Activated naive CD4-positive, alpha-beta T cell treated with anti-CD3 and anti-CD28 coated beads, Interleukin-2, amount 10 ng/mL, durations not matched to agents 7 days and 5 days (primary cell): ENCODE measurements around the gene SEMA5A.

Source experiments
- CTCF ChIA-PET: fragments of 350-600 bp; sonication (Branson Sonifier 250); formaldehyde crosslinking; loops from one replicate; lab custom pipeline; 2021; ENCODE audit warnings: antibody characterized with exemption; lab: Charles Lee
- DNase-seq: peaks from one replicate; pipeline ENCODE4 v3.0.0-alpha.2; 2020
- H3K27ac Mint-ChIP-seq: one replicate; pipeline ENCODE4 v1.8.0; 2021; ENCODE audit warnings: mild to moderate bottlenecking, moderate library complexity, mixed read lengths
- H3K27me3 Mint-ChIP-seq: one replicate; pipeline ENCODE4 v1.8.0; 2021; ENCODE audit warnings: mild to moderate bottlenecking, mixed read lengths
- H3K36me3 Mint-ChIP-seq: one replicate; pipeline ENCODE4 v1.8.0; 2021; ENCODE audit warnings: mixed read lengths
- H3K4me1 Mint-ChIP-seq: one replicate; pipeline ENCODE4 v1.8.0; 2021; ENCODE audit warnings: mixed read lengths
- H3K4me3 Mint-ChIP-seq: one replicate; pipeline ENCODE4 v1.8.0; 2021; ENCODE audit warnings: mild to moderate bottlenecking, moderate library complexity, mixed read lengths
- H3K9me3 Mint-ChIP-seq: one replicate; pipeline ENCODE4 v1.8.0; 2021; ENCODE audit warnings: mixed read lengths

The SEMA5A gene

DNA sequence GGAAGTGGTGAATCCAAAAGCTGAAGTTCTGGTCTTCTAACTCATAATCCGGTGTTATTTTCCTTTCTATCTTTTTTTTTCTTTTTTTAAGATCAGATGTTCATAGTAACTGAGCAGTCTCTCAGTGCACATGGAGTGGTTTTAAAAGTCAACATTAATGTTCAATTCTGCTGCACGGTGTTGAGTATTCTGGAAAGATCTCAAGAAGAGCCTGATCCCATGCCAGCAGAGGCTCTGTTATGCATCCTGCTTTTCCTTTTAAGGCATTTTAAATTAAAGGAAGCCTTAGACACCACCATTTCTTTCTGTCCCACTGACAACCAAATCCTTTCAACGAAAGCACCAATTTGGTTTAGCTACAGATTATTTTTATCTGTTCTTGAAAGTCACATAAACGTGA, 33.4 kb downstream of the SEMA5A start:
- CTCF ChIA-PET = no interaction called here
- no peak overlapping the region for H3K4me3 Mint-ChIP-seq
- H3K36me3 Mint-ChIP-seq = no peaks in the 10 kb centered on the region
- H3K27me3 Mint-ChIP-seq = no peaks in the 10 kb centered on the region
- no peak for DNase-seq
- no peaks in the 10 kb centered on the region for H3K4me1 Mint-ChIP-seq
- H3K9me3 Mint-ChIP-seq = peaks cover 3% of the 10 kb centered on the region
- no peak overlapping the region for H3K27ac Mint-ChIP-seq

DNA sequence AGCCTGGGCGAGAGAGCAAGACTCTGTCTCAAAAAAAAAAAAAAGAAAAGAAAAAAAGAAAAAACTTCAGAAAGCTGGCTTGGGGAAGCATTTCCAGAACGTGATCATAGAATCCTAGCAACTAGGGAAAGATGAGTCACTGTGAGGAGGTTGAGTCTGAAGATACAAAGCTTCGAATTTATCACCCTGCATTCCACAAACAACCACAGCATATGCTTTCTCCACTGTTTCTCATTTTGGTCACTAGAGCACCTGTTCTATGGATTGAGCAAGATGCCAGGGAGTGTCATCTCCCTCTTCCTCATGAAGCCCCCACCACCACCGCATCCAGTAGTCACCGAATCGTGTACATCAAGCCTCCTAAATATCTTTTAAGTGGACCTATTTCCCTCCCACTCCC, 37.9 kb downstream of the SEMA5A start:
- Mint-ChIP-seq H3K27me3 (no peaks in the 10 kb centered on the region), H3K36me3 (no peaks in the 10 kb centered on the region), H3K4me3 (no peak overlapping the region), H3K4me1 (no peaks in the 10 kb centered on the region), H3K9me3 (peaks cover 4% of the 10 kb centered on the region), H3K27ac (no peak overlapping the region)
- CTCF ChIA-PET = no interaction called here
- no peak for DNase-seq

- Mint-ChIP-seq H3K4me3 (no peak overlapping the region), H3K27ac (no peak overlapping the region), H3K9me3 (peaks cover 4% of the 10 kb centered on the region), H3K4me1 (no peaks in the 10 kb centered on the region), H3K27me3 (no peaks in the 10 kb centered on the region), H3K36me3 (no peaks in the 10 kb centered on the region)
- CTCF ChIA-PET = no interaction called here
- no peak for DNase-seq
These were observed 40.6 kb downstream of the SEMA5A start for GRCh38 chr5:9505225-9505624.

- no peaks in the 10 kb centered on the region for H3K4me1 Mint-ChIP-seq
- CTCF ChIA-PET = no interaction called here
- H3K27me3 Mint-ChIP-seq = no peaks in the 10 kb centered on the region
- H3K27ac Mint-ChIP-seq = no peak overlapping the region
- no peaks in the 10 kb centered on the region for H3K36me3 Mint-ChIP-seq
- peaks cover 2% of the 10 kb centered on the region for H3K9me3 Mint-ChIP-seq
- DNase-seq = no peak
- H3K4me3 Mint-ChIP-seq = no peak overlapping the region
These were observed 43.0 kb downstream of the SEMA5A start for GRCh38 chr5:9502864-9503263.

DNA sequence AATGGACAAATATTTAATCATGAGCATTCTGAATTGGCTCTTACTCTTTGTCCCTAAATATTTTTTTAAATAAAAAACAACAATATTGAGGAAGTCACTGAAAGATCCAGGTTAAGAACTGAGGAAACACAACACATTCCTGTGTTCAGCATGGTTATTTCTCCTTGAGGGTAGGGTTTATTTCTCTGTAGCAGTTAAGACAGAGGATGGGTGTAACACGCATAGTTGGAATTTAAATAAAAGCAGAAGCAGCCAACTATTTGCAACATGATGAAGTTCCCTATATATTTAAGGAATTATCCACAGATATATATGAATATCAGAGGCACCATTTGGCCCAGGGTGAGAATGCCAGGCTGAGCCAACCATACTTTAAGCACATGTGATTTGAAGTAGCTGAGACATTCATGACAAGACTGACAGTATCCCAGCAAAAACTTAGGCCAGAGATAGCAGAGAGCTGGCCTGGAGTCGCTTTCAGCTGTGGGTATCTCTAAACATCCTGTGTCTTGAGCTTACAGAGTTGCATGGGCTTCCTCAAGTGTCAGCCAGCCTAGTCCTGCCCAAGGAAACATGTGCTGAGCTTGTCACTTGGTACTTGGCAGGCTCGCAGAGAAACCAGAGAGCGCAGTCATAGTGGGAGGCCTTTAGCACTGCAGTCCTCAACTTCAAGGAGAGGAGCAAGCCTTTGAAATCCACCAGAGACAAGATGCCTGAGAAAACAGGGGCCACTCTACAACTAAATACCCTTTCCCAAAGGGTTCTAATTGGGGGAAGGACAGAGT, 43.6 kb downstream of the SEMA5A start:
- DNase-seq = no peak
- H3K4me3 Mint-ChIP-seq = no peak overlapping the region
- no peaks in the 10 kb centered on the region for H3K36me3 Mint-ChIP-seq
- H3K9me3 Mint-ChIP-seq = peaks cover under 1% of the 10 kb centered on the region
- no peaks in the 10 kb centered on the region for H3K4me1 Mint-ChIP-seq
- H3K27ac Mint-ChIP-seq = no peak overlapping the region
- H3K27me3 Mint-ChIP-seq = no peaks in the 10 kb centered on the region
- CTCF ChIA-PET = no interaction called here

- H3K27me3 Mint-ChIP-seq = no peaks in the 10 kb centered on the region
- H3K27ac Mint-ChIP-seq = no peak overlapping the region
- H3K4me3 Mint-ChIP-seq = no peak overlapping the region
- no peaks in the 10 kb centered on the region for H3K36me3 Mint-ChIP-seq
- H3K4me1 Mint-ChIP-seq = no peaks in the 10 kb centered on the region
- CTCF ChIA-PET = interaction anchor here (0.6 kb wide), 1 partner anchor 162 kb away, joined by 3 read pairs; no protein-coding TSS in a partner anchor
- no peak for DNase-seq
- no peaks in the 10 kb centered on the region for H3K9me3 Mint-ChIP-seq
These were observed 45.2 kb downstream of the SEMA5A start for GRCh38 chr5:9500625-9501024.

- CTCF ChIA-PET = interaction anchor here (0.6 kb wide), 1 partner anchor 161 kb away, joined by 3 read pairs; no protein-coding TSS in a partner anchor
- no peaks in the 10 kb centered on the region for H3K9me3 Mint-ChIP-seq
These were observed 45.7 kb downstream of the SEMA5A start for GRCh38 chr5:9500193-9500592.

DNA sequence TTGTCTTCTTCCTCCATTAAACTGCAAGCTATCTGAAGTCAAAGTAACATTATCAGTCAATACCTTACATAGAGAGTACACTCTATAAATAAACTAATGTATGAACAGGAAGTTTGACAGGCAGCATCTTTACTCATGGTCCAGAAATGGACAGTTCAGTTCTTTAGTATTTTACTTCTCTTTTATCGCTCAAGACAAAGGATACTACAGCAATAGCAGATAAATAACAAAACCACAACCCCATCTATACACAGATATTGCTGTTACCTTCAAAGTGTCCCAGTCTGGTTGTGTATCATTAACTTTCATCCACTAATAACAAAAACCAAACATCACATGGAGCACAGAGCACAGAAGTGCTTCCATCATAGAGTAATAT, 46.4 kb downstream of the SEMA5A start:
- CTCF ChIA-PET = no interaction called here
- Mint-ChIP-seq H3K4me1 (no peaks in the 10 kb centered on the region), H3K27me3 (no peaks in the 10 kb centered on the region), H3K27ac (no peak overlapping the region), H3K4me3 (no peak overlapping the region), H3K9me3 (no peaks in the 10 kb centered on the region), H3K36me3 (no peaks in the 10 kb centered on the region)
- DNase-seq = no peak

More at GRCh38 chr5:9500193-9500592, 45.7 kb downstream of the SEMA5A start:
- no peak for DNase-seq
- H3K27me3 Mint-ChIP-seq = no peaks in the 10 kb centered on the region
- H3K36me3 Mint-ChIP-seq = no peaks in the 10 kb centered on the region
- H3K27ac Mint-ChIP-seq = no peak overlapping the region
- no peak overlapping the region for H3K4me3 Mint-ChIP-seq
- H3K4me1 Mint-ChIP-seq = no peaks in the 10 kb centered on the region

- H3K4me1 Mint-ChIP-seq = no peaks in the 10 kb centered on the region
- CTCF ChIA-PET = interaction anchor here (0.6 kb wide), 1 partner anchor 52 kb away, joined by 3 read pairs; no protein-coding TSS in a partner anchor
- no peaks in the 10 kb centered on the region for H3K36me3 Mint-ChIP-seq
- no peak overlapping the region for H3K4me3 Mint-ChIP-seq
- H3K27me3 Mint-ChIP-seq = no peaks in the 10 kb centered on the region
- H3K27ac Mint-ChIP-seq = no peak overlapping the region
- no peaks in the 10 kb centered on the region for H3K9me3 Mint-ChIP-seq
- no peak for DNase-seq
These were observed 47.1 kb downstream of the SEMA5A start for GRCh38 chr5:9498541-9499497.

DNA sequence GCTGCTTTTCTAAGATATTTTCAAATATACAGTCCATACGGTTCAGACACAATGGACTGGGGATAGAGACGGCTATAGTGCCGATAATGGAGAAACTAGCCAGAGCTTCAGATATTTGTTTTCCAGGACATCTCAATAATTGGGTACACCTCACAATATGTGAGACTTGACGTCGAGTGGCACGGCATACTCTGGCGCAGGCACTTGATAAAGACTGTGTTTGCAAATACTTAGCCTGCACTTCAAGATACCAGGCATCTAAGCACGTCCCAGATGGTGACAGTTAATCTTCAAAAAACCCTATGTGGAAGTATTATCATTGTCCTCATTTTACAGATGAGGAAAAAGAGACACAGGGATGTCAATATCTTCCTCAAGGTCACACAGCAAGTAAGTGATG, 48.5 kb downstream of the SEMA5A start:
- Mint-ChIP-seq H3K9me3 (no peaks in the 10 kb centered on the region), H3K36me3 (no peaks in the 10 kb centered on the region), H3K4me1 (no peaks in the 10 kb centered on the region), H3K27me3 (no peaks in the 10 kb centered on the region), H3K4me3 (no peak overlapping the region), H3K27ac (no peak overlapping the region)
- DNase-seq = no peak
- CTCF ChIA-PET = no interaction called here

DNA sequence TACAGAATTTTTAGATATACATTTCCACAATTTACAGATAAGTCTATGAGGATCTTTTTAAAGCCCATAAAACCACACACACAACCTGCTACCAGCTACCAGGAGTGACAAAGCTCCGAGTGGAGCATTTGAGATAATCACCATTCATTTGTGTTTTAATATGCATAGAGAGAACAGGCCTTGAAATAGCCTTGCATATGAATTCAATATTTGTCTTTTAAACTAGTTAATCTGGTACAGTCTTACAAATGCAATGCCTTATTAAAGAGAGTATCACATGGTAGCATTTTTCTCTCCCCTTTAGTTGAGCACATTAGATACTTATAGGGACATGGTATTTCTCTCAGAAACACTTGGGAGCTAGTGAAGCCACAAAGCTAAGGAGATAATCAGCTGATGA, 49.1 kb downstream of the SEMA5A start:
- CTCF ChIA-PET = interaction anchor here (0.8 kb wide), 1 partner anchor 1768 kb away, joined by 3 read pairs; no protein-coding TSS in a partner anchor
- Mint-ChIP-seq H3K9me3 (no peaks in the 10 kb centered on the region), H3K36me3 (no peaks in the 10 kb centered on the region), H3K27ac (no peak overlapping the region), H3K4me3 (no peak overlapping the region), H3K27me3 (no peaks in the 10 kb centered on the region), H3K4me1 (no peaks in the 10 kb centered on the region)
- no peak for DNase-seq

DNA sequence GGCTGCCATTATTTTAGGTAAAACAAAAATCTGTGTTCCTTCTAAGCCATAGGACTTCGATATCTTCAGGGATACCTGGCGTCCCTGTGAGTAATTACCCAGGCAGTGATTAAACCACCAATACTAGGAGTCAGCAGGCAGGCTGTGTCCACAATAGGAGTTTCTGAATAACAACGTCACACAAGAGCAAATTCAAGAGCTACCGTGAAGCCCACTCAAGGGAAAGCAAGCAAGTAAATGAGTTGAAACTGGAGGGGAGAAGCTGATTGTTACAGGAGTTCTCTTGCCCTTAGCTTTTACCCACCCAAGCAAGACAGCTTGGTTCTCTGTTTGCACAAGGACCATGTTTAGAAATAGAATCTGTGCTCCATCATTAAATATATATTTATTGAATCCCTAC, 50.8 kb downstream of the SEMA5A start:
- Mint-ChIP-seq H3K36me3 (no peaks in the 10 kb centered on the region), H3K9me3 (no peaks in the 10 kb centered on the region), H3K4me1 (no peaks in the 10 kb centered on the region), H3K27me3 (no peaks in the 10 kb centered on the region), H3K27ac (no peak overlapping the region), H3K4me3 (no peak overlapping the region)
- DNase-seq = no peak
- CTCF ChIA-PET = no interaction called here

DNA sequence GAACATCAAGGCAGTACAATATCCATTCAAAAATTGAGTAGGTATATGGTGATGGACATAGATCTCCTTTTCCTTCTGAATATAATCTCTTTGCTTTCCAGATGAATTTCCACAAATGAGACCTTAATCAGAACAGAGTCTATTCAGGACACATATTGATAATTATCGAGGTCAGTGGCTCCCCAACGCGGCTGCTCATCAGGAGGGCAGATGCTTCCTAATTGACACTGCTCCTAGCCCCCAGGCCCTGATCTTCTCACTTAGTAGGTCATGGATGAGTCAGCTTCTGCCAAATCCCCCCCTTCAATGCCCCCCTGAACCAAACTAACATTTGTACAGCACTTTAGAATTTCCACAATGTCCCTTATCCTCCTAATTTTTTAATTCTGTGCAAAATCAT, 51.6 kb downstream of the SEMA5A start:
- CTCF ChIA-PET = no interaction called here

GRCh38 chr5:9490494-9491097, 55.3 kb downstream of the SEMA5A start:
- no peak overlapping the region for H3K4me3 Mint-ChIP-seq
- H3K27me3 Mint-ChIP-seq = no peaks in the 10 kb centered on the region
- peaks cover 3% of the 10 kb centered on the region for H3K9me3 Mint-ChIP-seq
- no peak overlapping the region for H3K27ac Mint-ChIP-seq
- CTCF ChIA-PET = no interaction called here
- H3K4me1 Mint-ChIP-seq = no peaks in the 10 kb centered on the region
- H3K36me3 Mint-ChIP-seq = no peaks in the 10 kb centered on the region
- DNase-seq = no peak

More for the DNA sequence above, 51.6 kb downstream of the SEMA5A start:
- no peak for DNase-seq
- H3K27me3 Mint-ChIP-seq = no peaks in the 10 kb centered on the region
- no peak overlapping the region for H3K27ac Mint-ChIP-seq
- no peaks in the 10 kb centered on the region for H3K36me3 Mint-ChIP-seq
- no peak overlapping the region for H3K4me3 Mint-ChIP-seq
- no peaks in the 10 kb centered on the region for H3K9me3 Mint-ChIP-seq
- H3K4me1 Mint-ChIP-seq = no peaks in the 10 kb centered on the region
